Measurements from ENCODE around the gene UBAP2.

UBAP2 gene

DNA sequence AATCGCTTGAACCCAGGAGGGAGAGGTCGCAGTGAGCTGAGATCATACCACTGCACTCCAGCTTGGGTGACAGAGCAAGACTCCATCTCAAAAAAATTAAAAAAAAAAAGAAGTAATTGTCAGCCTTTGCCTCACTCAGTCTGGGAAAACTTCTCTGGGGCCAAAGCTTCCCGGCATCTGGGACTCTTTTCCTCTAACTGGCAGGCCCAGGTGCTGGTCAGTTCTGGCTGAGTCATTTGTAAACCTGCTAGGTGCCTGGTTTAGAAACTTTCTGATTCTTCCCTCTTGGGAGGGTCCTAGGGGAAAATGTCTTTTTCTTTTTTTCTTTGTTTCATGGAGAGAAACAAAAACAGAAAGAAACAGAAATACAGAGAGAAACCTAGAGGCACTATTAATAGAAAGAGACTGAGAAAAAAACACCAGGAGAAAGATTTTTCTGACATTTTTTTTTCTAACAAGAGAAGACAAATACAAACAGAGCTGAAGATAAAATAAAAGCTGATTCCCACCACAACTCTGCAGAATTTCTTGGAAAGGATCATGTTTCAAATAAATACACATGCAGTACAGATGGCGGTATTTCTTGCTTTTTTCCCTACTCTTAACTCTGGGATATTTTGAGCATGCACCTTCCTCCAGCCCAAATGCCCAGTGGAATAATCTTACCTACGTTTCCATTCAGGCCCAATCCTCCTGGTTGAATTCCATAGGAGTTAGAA is 22.1 kb upstream of the UBAP2 start:
- no peak for TF ChIP-seq EP300 (IDR thresholded peaks at IDR 0.05; ENCODE audit: borderline replicate concordance)
- TF ChIP-seq, protein P1, sequence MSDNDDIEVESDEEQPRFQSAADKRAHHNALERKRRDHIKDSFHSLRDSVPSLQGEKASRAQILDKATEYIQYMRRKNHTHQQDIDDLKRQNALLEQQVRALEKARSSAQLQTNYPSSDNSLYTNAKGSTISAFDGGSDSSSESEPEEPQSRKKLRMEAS (IDR thresholded peaks at IDR 0.05), result no peak
- TF ChIP-seq CREB1 (IDR thresholded peaks at IDR 0.05; ENCODE audit: low read depth), result no peak
- no peak for TF ChIP-seq TCF12 (IDR thresholded peaks at IDR 0.05; ENCODE audit: low read depth)

DNA sequence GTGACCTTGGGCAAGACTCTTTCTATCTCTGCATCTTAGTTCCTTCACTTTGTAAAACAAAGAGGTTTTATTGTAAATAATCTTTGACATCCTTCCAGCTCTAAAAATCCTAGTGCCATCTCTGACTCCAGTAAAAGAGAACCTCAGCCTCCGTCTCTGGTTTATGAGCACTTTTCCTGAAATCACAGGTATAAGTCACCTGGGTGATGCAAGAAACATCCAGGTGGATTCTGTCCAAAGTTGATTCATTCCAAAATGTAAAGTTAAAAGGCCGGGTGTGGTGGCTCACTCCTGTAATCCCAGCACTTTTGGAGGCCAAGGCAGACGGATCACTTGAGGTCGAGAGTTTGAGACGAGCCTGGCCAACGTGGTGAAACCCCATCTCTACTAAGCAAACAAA is 21.1 kb upstream of the UBAP2 start:
- TF ChIP-seq CREB1 (IDR thresholded peaks at IDR 0.05; ENCODE audit: low read depth) (no peak), USF1 (IDR thresholded peaks at IDR 0.05) (no peak), EP300 (IDR thresholded peaks at IDR 0.05; ENCODE audit: borderline replicate concordance) (no peak), EGR1 (IDR thresholded peaks at IDR 0.05) (no peak), TAF1 (IDR thresholded peaks at IDR 0.05; ENCODE audit: low read depth) (no peak), ZBTB7A (IDR thresholded peaks at IDR 0.05; ENCODE audit: low read depth) (no peak), CEBPB (IDR thresholded peaks at IDR 0.05) (no peak), TEAD4 (IDR thresholded peaks at IDR 0.05) (no peak), FOXM1 (IDR thresholded peaks at IDR 0.05; ENCODE audit: borderline replicate concordance, low read depth) (no peak), RAD21 (IDR thresholded peaks at IDR 0.05; ENCODE audit: low read depth) (no peak), YY1 (IDR thresholded peaks at IDR 0.05; ENCODE audit: low read depth) (no peak), TCF12 (IDR thresholded peaks at IDR 0.05; ENCODE audit: low read depth) (no peak), NFIC (IDR thresholded peaks at IDR 0.05) (no peak)
- TF ChIP-seq, protein P1 (IDR thresholded peaks at IDR 0.05), result no peak
- TF ChIP-seq, protein P2, sequence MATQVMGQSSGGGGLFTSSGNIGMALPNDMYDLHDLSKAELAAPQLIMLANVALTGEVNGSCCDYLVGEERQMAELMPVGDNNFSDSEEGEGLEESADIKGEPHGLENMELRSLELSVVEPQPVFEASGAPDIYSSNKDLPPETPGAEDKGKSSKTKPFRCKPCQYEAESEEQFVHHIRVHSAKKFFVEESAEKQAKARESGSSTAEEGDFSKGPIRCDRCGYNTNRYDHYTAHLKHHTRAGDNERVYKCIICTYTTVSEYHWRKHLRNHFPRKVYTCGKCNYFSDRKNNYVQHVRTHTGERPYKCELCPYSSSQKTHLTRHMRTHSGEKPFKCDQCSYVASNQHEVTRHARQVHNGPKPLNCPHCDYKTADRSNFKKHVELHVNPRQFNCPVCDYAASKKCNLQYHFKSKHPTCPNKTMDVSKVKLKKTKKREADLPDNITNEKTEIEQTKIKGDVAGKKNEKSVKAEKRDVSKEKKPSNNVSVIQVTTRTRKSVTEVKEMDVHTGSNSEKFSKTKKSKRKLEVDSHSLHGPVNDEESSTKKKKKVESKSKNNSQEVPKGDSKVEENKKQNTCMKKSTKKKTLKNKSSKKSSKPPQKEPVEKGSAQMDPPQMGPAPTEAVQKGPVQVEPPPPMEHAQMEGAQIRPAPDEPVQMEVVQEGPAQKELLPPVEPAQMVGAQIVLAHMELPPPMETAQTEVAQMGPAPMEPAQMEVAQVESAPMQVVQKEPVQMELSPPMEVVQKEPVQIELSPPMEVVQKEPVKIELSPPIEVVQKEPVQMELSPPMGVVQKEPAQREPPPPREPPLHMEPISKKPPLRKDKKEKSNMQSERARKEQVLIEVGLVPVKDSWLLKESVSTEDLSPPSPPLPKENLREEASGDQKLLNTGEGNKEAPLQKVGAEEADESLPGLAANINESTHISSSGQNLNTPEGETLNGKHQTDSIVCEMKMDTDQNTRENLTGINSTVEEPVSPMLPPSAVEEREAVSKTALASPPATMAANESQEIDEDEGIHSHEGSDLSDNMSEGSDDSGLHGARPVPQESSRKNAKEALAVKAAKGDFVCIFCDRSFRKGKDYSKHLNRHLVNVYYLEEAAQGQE (IDR thresholded peaks at IDR 0.05; ENCODE audit: low read depth), result no peak

- TF ChIP-seq EP300 (IDR thresholded peaks at IDR 0.05; ENCODE audit: borderline replicate concordance) (no peak), NFIC (IDR thresholded peaks at IDR 0.05) (no peak), USF1 (IDR thresholded peaks at IDR 0.05) (no peak), YY1 (IDR thresholded peaks at IDR 0.05; ENCODE audit: low read depth) (no peak), TEAD4 (IDR thresholded peaks at IDR 0.05) (no peak), RAD21 (IDR thresholded peaks at IDR 0.05; ENCODE audit: low read depth) (no peak), TCF12 (IDR thresholded peaks at IDR 0.05; ENCODE audit: low read depth) (no peak), EGR1 (IDR thresholded peaks at IDR 0.05) (no peak), FOXM1 (IDR thresholded peaks at IDR 0.05; ENCODE audit: borderline replicate concordance, low read depth) (no peak), CEBPB (IDR thresholded peaks at IDR 0.05) (no peak)
- TF ChIP-seq, protein P2 (IDR thresholded peaks at IDR 0.05; ENCODE audit: low read depth), result no peak
- TF ChIP-seq, protein P1 (IDR thresholded peaks at IDR 0.05), result no peak
These were observed 16.9 kb upstream of the UBAP2 start for GRCh38 chr9:34065541-34065940.

DNA sequence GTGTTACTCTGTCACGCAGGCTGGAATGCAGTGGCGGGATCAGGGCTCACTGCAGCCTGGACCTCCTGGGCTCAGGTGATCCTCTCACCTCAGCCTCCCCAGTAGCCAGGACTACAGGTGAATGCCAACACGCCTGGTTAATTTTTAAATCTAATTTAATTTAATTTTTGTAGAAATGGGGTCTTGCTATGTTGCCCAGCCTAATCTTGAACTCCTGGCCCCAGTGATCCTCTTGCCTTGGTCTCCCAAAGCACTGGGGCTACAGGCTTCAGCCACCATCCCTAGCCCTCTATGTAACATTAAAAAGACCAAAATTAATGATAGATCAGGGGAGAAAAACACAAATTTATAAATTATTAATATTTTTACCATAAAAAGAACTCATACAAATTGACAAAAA is 11.3 kb upstream of the UBAP2 start:
- TF ChIP-seq FOXM1 (IDR thresholded peaks at IDR 0.05; ENCODE audit: borderline replicate concordance, low read depth) (no peak), ZBTB7A (IDR thresholded peaks at IDR 0.05; ENCODE audit: low read depth) (no peak), CREB1 (IDR thresholded peaks at IDR 0.05; ENCODE audit: low read depth) (no peak), EP300 (IDR thresholded peaks at IDR 0.05; ENCODE audit: borderline replicate concordance) (no peak), NFIC (IDR thresholded peaks at IDR 0.05) (no peak), TAF1 (IDR thresholded peaks at IDR 0.05; ENCODE audit: low read depth) (no peak), USF1 (IDR thresholded peaks at IDR 0.05) (no peak), TCF12 (IDR thresholded peaks at IDR 0.05; ENCODE audit: low read depth) (no peak)

- no peak for TF ChIP-seq TAF1 (IDR thresholded peaks at IDR 0.05; ENCODE audit: low read depth)
- no peak for TF ChIP-seq USF1 (IDR thresholded peaks at IDR 0.05)
These were observed 10.6 kb upstream of the UBAP2 start for GRCh38 chr9:34059281-34059680.

All from Ishikawa (cell line).